Thyroid gland (tissue), 4 donors: ENCODE results near the gene ELF3. TPM values are rescaled to one million over a fixed set of nuclear protein-coding genes. Genes with fewer than 3 reads are reported as not detected.

Source experiments
- DNase-seq, 2 donors: peaks; one replicate each; pipeline ENCODE4 v3.0.0-alpha.2; 2019
- H3K27ac ChIP-seq, 3 donors: fragments of 200-600 bp; sonication (generic); 1 replicate in 2 of 3; 2 replicates in 1 of 3; pipeline ENCODE4 v1.5.1; 2016 to 2019; ENCODE audit warnings: mild to moderate bottlenecking in 1 of 3, moderate library complexity in 1 of 3
- H3K27me3 ChIP-seq: fragments of 200-600 bp; sonication (generic); one replicate; pipeline ENCODE4 v1.5.1; 2019
- H3K36me3 ChIP-seq, 2 donors: fragments of 200-600 bp; sonication (generic); one replicate each; pipeline ENCODE4 v1.5.1; 2016 to 2019
- H3K4me1 ChIP-seq, 2 donors: fragments of 200-600 bp; sonication (generic); one replicate each; pipeline ENCODE4 v1.5.1; 2017 to 2019
- H3K4me3 ChIP-seq, 3 donors: fragments of 200-600 bp; sonication (generic); replicated peaks in 1 of 3; 1 replicate in 2 of 3; 2 replicates in 1 of 3; pipeline ENCODE4 v1.5.1; 2016; ENCODE audit warnings: mild to moderate bottlenecking in 1 of 3
- H3K9me3 ChIP-seq: fragments of 200-600 bp; sonication (generic); one replicate; pipeline ENCODE4 v1.5.1; 2017
- POLR2A ChIP-seq, 2 donors: fragments of 450-650 bp; IDR thresholded peaks; one replicate each; pipeline ENCODE4 v1.6.1; 2017; ENCODE audit warnings: antibody characterized with exemption in 2 of 2, mild to moderate bottlenecking in 2 of 2, moderate library complexity in 1 of 2
- WGBS, 2 donors: methylation state at CpG; one replicate each; pipeline ENCODE4 v1.1.5; 2017; 5-methylcytosine and 5-hydroxymethylcytosine counted together
- intact Hi-C: fragments of 100-400 bp; cut with DNase I; formaldehyde crosslinking; loops from one replicate; pipeline ENCODE4 v1.15.1; 2023
- total RNA-seq, 4 donors: library from RNA; depleted of rRNA; stranded (reverse); fragments of >200 nt; gene quantifications; one replicate each; pipeline ENCODE4 v1.2.3, GENCODE V29; 2016
- TF ChIP-seq, protein P1 (sequence below), 6 experiments: fragments of 200-600 bp in 3 of 6; fragments of 450-650 bp in 3 of 6; sonication (generic) in 3 of 6; IDR thresholded peaks; one replicate each; pipeline ENCODE4 v1.5.1; 2016 to 2019; ENCODE audit warnings: antibody characterized with exemption in 6 of 6, mild to moderate bottlenecking in 2 of 6, inconsistent platforms in 1 of 6, moderate library complexity in 1 of 6

ELF3 gene
- total RNA-seq, 4 donors from 2014 or later = 6.6 to 28.8 (median 12.6) TPM

DNA sequence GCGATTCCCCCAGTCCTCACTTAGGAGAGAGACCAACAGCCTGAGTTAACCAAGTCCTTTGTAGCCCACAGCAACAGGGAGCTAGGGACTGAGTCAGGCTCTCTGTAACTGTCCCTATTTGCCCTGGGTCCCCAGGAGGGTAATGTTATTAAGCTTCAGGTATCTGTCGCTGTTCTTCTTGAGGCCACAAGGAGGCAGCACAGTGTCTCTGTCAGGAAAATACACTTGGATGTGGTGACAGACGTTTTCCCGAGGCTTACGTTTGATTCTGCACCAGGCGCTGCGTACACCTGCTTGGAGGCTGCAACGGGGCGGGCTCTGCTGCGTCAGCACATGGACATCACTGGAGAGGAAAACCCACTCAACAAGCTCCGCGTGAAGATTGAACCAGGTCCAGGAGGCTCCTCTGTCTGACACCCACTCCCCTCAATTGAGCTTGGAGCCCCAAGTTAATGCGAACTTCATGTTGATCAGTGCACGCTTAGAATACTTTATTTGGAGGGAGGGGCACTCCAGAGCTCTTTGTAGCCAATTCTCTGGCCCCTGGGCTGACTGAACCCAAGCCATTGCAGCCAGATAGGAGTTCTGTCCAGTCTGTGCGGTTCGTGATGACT, 10.7 kb upstream of the ELF3 start:
- Histone ChIP-seq H3K4me3 (no peak overlapping the region), H3K9me3 (no peaks in the 10 kb centered on the region), H3K27me3 (no peaks in the 10 kb centered on the region), H3K4me1 (no peaks in the 10 kb centered on the region), H3K36me3 (peaks cover 39 to 71% of the 10 kb centered on the region in 2 donors), H3K27ac (no peak overlapping the region)
- peak; percentile 40 to 47 for DNase-seq
- WGBS, 2 donors = 54 to 63% methylated on average over 16 of the region's 16 CpGs
- no peak for TF ChIP-seq POLR2A (IDR thresholded peaks at IDR 0.05)
- TF ChIP-seq, protein P1, sequence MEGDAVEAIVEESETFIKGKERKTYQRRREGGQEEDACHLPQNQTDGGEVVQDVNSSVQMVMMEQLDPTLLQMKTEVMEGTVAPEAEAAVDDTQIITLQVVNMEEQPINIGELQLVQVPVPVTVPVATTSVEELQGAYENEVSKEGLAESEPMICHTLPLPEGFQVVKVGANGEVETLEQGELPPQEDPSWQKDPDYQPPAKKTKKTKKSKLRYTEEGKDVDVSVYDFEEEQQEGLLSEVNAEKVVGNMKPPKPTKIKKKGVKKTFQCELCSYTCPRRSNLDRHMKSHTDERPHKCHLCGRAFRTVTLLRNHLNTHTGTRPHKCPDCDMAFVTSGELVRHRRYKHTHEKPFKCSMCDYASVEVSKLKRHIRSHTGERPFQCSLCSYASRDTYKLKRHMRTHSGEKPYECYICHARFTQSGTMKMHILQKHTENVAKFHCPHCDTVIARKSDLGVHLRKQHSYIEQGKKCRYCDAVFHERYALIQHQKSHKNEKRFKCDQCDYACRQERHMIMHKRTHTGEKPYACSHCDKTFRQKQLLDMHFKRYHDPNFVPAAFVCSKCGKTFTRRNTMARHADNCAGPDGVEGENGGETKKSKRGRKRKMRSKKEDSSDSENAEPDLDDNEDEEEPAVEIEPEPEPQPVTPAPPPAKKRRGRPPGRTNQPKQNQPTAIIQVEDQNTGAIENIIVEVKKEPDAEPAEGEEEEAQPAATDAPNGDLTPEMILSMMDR (IDR thresholded peaks at IDR 0.05) = peak; percentile 45 to 81 (median 64)
- intact Hi-C loops = loop anchor here (5.0 kb wide), 1 partner anchor 128 kb away; no protein-coding TSS in a partner anchor

DNA sequence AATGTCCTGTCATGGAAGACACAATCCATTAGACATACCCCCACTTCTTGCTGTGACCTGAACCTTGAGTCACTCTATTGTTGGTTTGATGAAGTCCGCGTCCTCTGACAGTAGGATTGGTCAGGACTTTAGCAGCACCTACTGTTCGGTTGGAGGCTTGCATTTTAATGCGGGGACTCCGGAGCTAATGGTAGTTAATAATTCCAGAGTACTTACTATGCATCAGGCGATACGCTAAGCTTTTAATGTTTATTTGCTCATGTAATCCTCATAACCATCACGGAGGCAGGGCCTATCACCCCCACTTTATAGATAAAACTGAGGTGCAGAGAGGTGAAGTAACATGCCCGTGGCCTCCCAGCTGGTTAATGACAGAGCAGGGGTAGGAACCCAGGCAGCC, 7.9 kb upstream of the ELF3 start:
- 85 to 87% methylated on average over 9 of the region's 9 CpGs for WGBS, 2 donors
- TF ChIP-seq, protein P1 (IDR thresholded peaks at IDR 0.05) = no peak
- no peak for TF ChIP-seq POLR2A (IDR thresholded peaks at IDR 0.05)
- no peak overlapping the region for H3K4me3 ChIP-seq

DNA sequence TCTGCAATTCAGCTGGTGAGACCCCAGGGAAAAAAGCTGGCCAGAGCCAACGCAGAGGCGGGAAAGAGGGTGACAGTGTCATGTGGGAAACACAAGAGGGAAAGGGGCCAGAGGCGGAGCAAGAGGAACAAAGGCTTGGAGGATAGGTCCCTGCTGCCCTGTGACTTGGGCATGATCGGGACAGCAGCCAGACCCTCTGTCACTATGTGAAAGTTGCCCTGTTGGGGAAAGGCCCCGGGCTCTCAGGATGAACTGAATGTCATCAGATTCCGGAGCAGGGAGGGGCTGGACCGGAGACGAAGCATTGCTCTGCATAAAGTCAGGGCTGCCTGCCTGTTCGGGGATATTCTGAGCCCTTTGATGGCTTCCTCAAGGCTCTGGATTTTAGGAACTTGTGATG, 5.7 kb upstream of the ELF3 start:
- no peak overlapping the region for H3K27ac ChIP-seq
- 84 to 88% methylated on average over 9 of the region's 9 CpGs for WGBS, 2 donors

More for the DNA sequence above, 7.9 kb upstream of the ELF3 start:
- no peak overlapping the region for H3K27ac ChIP-seq
- intact Hi-C loops = loop anchor here (5.0 kb wide), 1 partner anchor 125 kb away; no protein-coding TSS in a partner anchor
- H3K4me1 ChIP-seq = peaks cover 20 to 22% of the 10 kb centered on the region in 2 donors
- no peaks in the 10 kb centered on the region for H3K9me3 ChIP-seq
- H3K27me3 ChIP-seq = no peaks in the 10 kb centered on the region
- H3K36me3 ChIP-seq = peaks cover 35 to 63% of the 10 kb centered on the region in 2 donors
- DNase-seq = no peak

GRCh38 chr1:202005958-202006357, 4.4 kb upstream of the ELF3 start:
- Histone ChIP-seq H3K4me3 (no peak overlapping the region), H3K27me3 (no peaks in the 10 kb centered on the region), H3K4me1 (peaks cover 46 to 50% of the 10 kb centered on the region in 2 donors), H3K27ac (peak overlapping the region in 2 of 3 donors; percentile 93 to 94), H3K36me3 (peaks cover 35 to 43% of the 10 kb centered on the region in 2 donors), H3K9me3 (no peaks in the 10 kb centered on the region)
- intact Hi-C loops = no loop called here
- no peak for DNase-seq
- WGBS, 2 donors = 73 to 80% methylated on average over 2 of the region's 2 CpGs
- TF ChIP-seq, protein P1 (IDR thresholded peaks at IDR 0.05) = peak in 5 of 6 experiments; percentile 16 to 74 (median 51)
- TF ChIP-seq POLR2A (IDR thresholded peaks at IDR 0.05) = no peak

More for the DNA sequence above, 5.7 kb upstream of the ELF3 start:
- no peaks in the 10 kb centered on the region for H3K27me3 ChIP-seq
- H3K36me3 ChIP-seq = peaks cover 35 to 53% of the 10 kb centered on the region in 2 donors
- intact Hi-C loops = loop anchor here (5.0 kb wide), 1 partner anchor 123 kb away; no protein-coding TSS in a partner anchor
- no peak for DNase-seq
- H3K9me3 ChIP-seq = no peaks in the 10 kb centered on the region
- peaks cover 37 to 42% of the 10 kb centered on the region in 2 donors for H3K4me1 ChIP-seq
- TF ChIP-seq POLR2A (IDR thresholded peaks at IDR 0.05) = no peak
- TF ChIP-seq, protein P1 (IDR thresholded peaks at IDR 0.05) = no peak
- no peak overlapping the region for H3K4me3 ChIP-seq

- no peaks in the 10 kb centered on the region for H3K9me3 ChIP-seq
- H3K27me3 ChIP-seq = no peaks in the 10 kb centered on the region
- DNase-seq = peak; percentile 67 to 72
- H3K4me3 ChIP-seq = peak overlapping the region in 1 of 3 donors; percentile 12
- peak overlapping the region; percentile 89 to 94 (median 93) for H3K27ac ChIP-seq
- H3K4me1 ChIP-seq = peaks cover 58 to 64% of the 10 kb centered on the region in 2 donors
- intact Hi-C loops = no loop called here
- 42% methylated on average over 8 of the region's 8 CpGs for WGBS, 2 donors
- peak in 1 of 2 donors; percentile 9 for TF ChIP-seq POLR2A (IDR thresholded peaks at IDR 0.05)
- TF ChIP-seq, protein P1 (IDR thresholded peaks at IDR 0.05) = no peak
- peaks cover 30 to 34% of the 10 kb centered on the region in 2 donors for H3K36me3 ChIP-seq
These were observed 3.1 kb upstream of the ELF3 start for GRCh38 chr1:202007304-202007703.
